ENCODE measurements around the gene TAPT1.
"Not testable (repeated sequence)": the region's sequence is repeated elsewhere in the genome, so short reads cannot be mapped to it uniquely, and the experiment has no call there.

Gene TAPT1

GRCh38 chr4:16225863-16226815 lies at the start of gene TAPT1:
TAPT1 (minus strand) TSS chr4:16226471; CDS start chr4:16226457, 14 bp downstream.
- peak; percentile 83 for DNase-seq (ENCODE audit: low spot score)

GRCh38 chr4:16271411-16271810 lies 45.1 kb upstream of the TAPT1 start:
- no peak for DNase-seq (ENCODE audit: low spot score)

- no peak for DNase-seq (ENCODE audit: low spot score)
Observed at GRCh38 chr4:16270454-16271328, 44.4 kb upstream of the TAPT1 start.

GRCh38 chr4:16269742-16270453 lies 43.6 kb upstream of the TAPT1 start:
- DNase-seq (ENCODE audit: low spot score): not testable (repeated sequence)

- DNase-seq (ENCODE audit: low spot score): no peak
Observed at GRCh38 chr4:16269240-16269639, 43.0 kb upstream of the TAPT1 start.

- DNase-seq (ENCODE audit: low spot score): no peak
Observed at GRCh38 chr4:16268290-16268689, 42.0 kb upstream of the TAPT1 start.

- no peak for DNase-seq (ENCODE audit: low spot score)
Observed at GRCh38 chr4:16267639-16268038, 41.4 kb upstream of the TAPT1 start.

- no peak for DNase-seq (ENCODE audit: low spot score)
Observed at GRCh38 chr4:16265820-16266219, 39.5 kb upstream of the TAPT1 start.

- no peak for DNase-seq (ENCODE audit: low spot score)
Observed at GRCh38 chr4:16264798-16265197, 38.5 kb upstream of the TAPT1 start.

- DNase-seq (ENCODE audit: low spot score): no peak
Observed at GRCh38 chr4:16263056-16263455, 36.8 kb upstream of the TAPT1 start.

- no peak for DNase-seq (ENCODE audit: low spot score)
Observed at GRCh38 chr4:16262188-16262587, 35.9 kb upstream of the TAPT1 start.

GRCh38 chr4:16261313-16261878 lies 35.1 kb upstream of the TAPT1 start:
- DNase-seq (ENCODE audit: low spot score): no peak

- DNase-seq (ENCODE audit: low spot score): no peak
Observed at GRCh38 chr4:16259889-16260246, 33.6 kb upstream of the TAPT1 start.

GRCh38 chr4:16259241-16259888 lies 33.1 kb upstream of the TAPT1 start:
- DNase-seq (ENCODE audit: low spot score): no peak

GRCh38 chr4:16257611-16258010 lies 31.3 kb upstream of the TAPT1 start:
- DNase-seq (ENCODE audit: low spot score): no peak

GRCh38 chr4:16256343-16256742 lies 30.1 kb upstream of the TAPT1 start:
- DNase-seq (ENCODE audit: low spot score): no peak

GRCh38 chr4:16255730-16256129 lies 29.5 kb upstream of the TAPT1 start:
- DNase-seq (ENCODE audit: low spot score): no peak

- DNase-seq (ENCODE audit: low spot score): no peak
Observed at GRCh38 chr4:16253127-16253960, 27.1 kb upstream of the TAPT1 start.

- DNase-seq (ENCODE audit: low spot score): peak; percentile 43
Observed at GRCh38 chr4:16250661-16251365, 24.5 kb upstream of the TAPT1 start.

- DNase-seq (ENCODE audit: low spot score): no peak
Observed at GRCh38 chr4:16248605-16249004, 22.3 kb upstream of the TAPT1 start.

Measured in HuH-7.5 (cell line).